Measurements from ENCODE around the gene UBE2R2.
"Not testable (repeated sequence)": the region's sequence is repeated elsewhere in the genome, so short reads cannot be mapped to it uniquely, and the experiment has no call there.

Gene UBE2R2

GRCh38 chr9:33796679-33797078, 20.3 kb upstream of the UBE2R2 start:
- in situ Hi-C loops (cut with MboI; ENCODE audit: low pct_unique_long_range_greater_than_20kb, low sequenced_read_pairs) = not testable (repeated sequence)

GRCh38 chr9:33797837-33798236, 19.1 kb upstream of the UBE2R2 start:
- DNase-seq = no peak
- in situ Hi-C loops (cut with MboI; ENCODE audit: low pct_unique_long_range_greater_than_20kb, low sequenced_read_pairs) = no loop called here

More at GRCh38 chr9:33796679-33797078, 20.3 kb upstream of the UBE2R2 start:
- not testable (repeated sequence) for DNase-seq

GRCh38 chr9:33798545-33798944, 18.4 kb upstream of the UBE2R2 start:
- DNase-seq = no peak
- in situ Hi-C loops (cut with MboI; ENCODE audit: low pct_unique_long_range_greater_than_20kb, low sequenced_read_pairs) = no loop called here

GRCh38 chr9:33799928-33800704, 16.8 kb upstream of the UBE2R2 start:
- in situ Hi-C loops (cut with MboI; ENCODE audit: low pct_unique_long_range_greater_than_20kb, low sequenced_read_pairs) = no loop called here
- DNase-seq = no peak

- in situ Hi-C loops (cut with MboI; ENCODE audit: low pct_unique_long_range_greater_than_20kb, low sequenced_read_pairs) = no loop called here
Observed at GRCh38 chr9:33800886-33801285, 16.1 kb upstream of the UBE2R2 start.

GRCh38 chr9:33801943-33802500, 14.9 kb upstream of the UBE2R2 start:
- in situ Hi-C loops (cut with MboI; ENCODE audit: low pct_unique_long_range_greater_than_20kb, low sequenced_read_pairs); DNase-seq: not testable (repeated sequence)

More at GRCh38 chr9:33800886-33801285, 16.1 kb upstream of the UBE2R2 start:
- no peak for DNase-seq

- DNase-seq; in situ Hi-C loops (cut with MboI; ENCODE audit: low pct_unique_long_range_greater_than_20kb, low sequenced_read_pairs): not testable (repeated sequence)
Observed at GRCh38 chr9:33804196-33804595, 12.8 kb upstream of the UBE2R2 start.

- not testable (repeated sequence) for DNase-seq
Observed at GRCh38 chr9:33807156-33807555, 9.8 kb upstream of the UBE2R2 start.

GRCh38 chr9:33808979-33809322, 8.0 kb upstream of the UBE2R2 start:
- DNase-seq; in situ Hi-C loops (cut with MboI; ENCODE audit: low pct_unique_long_range_greater_than_20kb, low sequenced_read_pairs): not testable (repeated sequence)

More at GRCh38 chr9:33807156-33807555, 9.8 kb upstream of the UBE2R2 start:
- in situ Hi-C loops (cut with MboI; ENCODE audit: low pct_unique_long_range_greater_than_20kb, low sequenced_read_pairs) = not testable (repeated sequence)

- in situ Hi-C loops (cut with MboI; ENCODE audit: low pct_unique_long_range_greater_than_20kb, low sequenced_read_pairs) = no loop called here
Observed at GRCh38 chr9:33809506-33809905, 7.5 kb upstream of the UBE2R2 start.

GRCh38 chr9:33813712-33814641, 3.0 kb upstream of the UBE2R2 start:
- DNase-seq = peak; percentile 72
- in situ Hi-C loops (cut with MboI; ENCODE audit: low pct_unique_long_range_greater_than_20kb, low sequenced_read_pairs) = no loop called here

More at GRCh38 chr9:33809506-33809905, 7.5 kb upstream of the UBE2R2 start:
- DNase-seq = no peak

- no peak for DNase-seq
- in situ Hi-C loops (cut with MboI; ENCODE audit: low pct_unique_long_range_greater_than_20kb, low sequenced_read_pairs) = no loop called here
Observed at GRCh38 chr9:33815781-33816180, 1.2 kb upstream of the UBE2R2 start.

- DNase-seq = peak; percentile 70
- in situ Hi-C loops (cut with MboI; ENCODE audit: low pct_unique_long_range_greater_than_20kb, low sequenced_read_pairs) = no loop called here
Observed at GRCh38 chr9:33817327-33818166, 587 bp downstream of the UBE2R2 start.

GRCh38 chr9:33818167-33818846, 1.3 kb downstream of the UBE2R2 start:
- in situ Hi-C loops (cut with MboI; ENCODE audit: low pct_unique_long_range_greater_than_20kb, low sequenced_read_pairs) = no loop called here
- DNase-seq = peak; percentile 47

GRCh38 chr9:33818847-33819500, 2.0 kb downstream of the UBE2R2 start:
- in situ Hi-C loops (cut with MboI; ENCODE audit: low pct_unique_long_range_greater_than_20kb, low sequenced_read_pairs) = no loop called here
- no peak for DNase-seq

- in situ Hi-C loops (cut with MboI; ENCODE audit: low pct_unique_long_range_greater_than_20kb, low sequenced_read_pairs) = no loop called here
- DNase-seq = no peak
Observed at GRCh38 chr9:33820231-33820745, 3.3 kb downstream of the UBE2R2 start.

GRCh38 chr9:33823801-33824200, 6.8 kb downstream of the UBE2R2 start:
- no peak for DNase-seq
- in situ Hi-C loops (cut with MboI; ENCODE audit: low pct_unique_long_range_greater_than_20kb, low sequenced_read_pairs) = no loop called here

- DNase-seq; in situ Hi-C loops (cut with MboI; ENCODE audit: low pct_unique_long_range_greater_than_20kb, low sequenced_read_pairs): not testable (repeated sequence)
Observed at GRCh38 chr9:33827285-33827684, 10.3 kb downstream of the UBE2R2 start.

Data from KBM-7 (cell line).